G401 (cell line): ENCODE results near the gene SLC22A31. TPM values are rescaled to one million over a fixed set of nuclear protein-coding genes. Genes with fewer than 3 reads are reported as not detected.
"Not testable (repeated sequence)": the region's sequence is repeated elsewhere in the genome, so short reads cannot be mapped to it uniquely, and the experiment has no call there.

ENCODE experiments used
- DNase-seq: peaks from one replicate; pipeline ENCODE4 v3.0.0-alpha.2; 2015; ENCODE audit warnings: low spot score
- in situ Hi-C: cut with HindIII; loops from 2 replicates; pipeline ENCODE4 v1.10.0; 2016; ENCODE audit warnings: low sequenced_read_pairs, mixed read lengths
- total RNA-seq: library from RNA; depleted of rRNA; stranded (reverse); fragments of >200 nt; shearing (Covaris generic); gene quantifications from 2 replicates; pipeline ENCODE4 v1.2.3, GENCODE V29; 2014

Gene SLC22A31
- total RNA-seq, 1 experiment from 2014 or later, result 1.5 TPM

DNA sequence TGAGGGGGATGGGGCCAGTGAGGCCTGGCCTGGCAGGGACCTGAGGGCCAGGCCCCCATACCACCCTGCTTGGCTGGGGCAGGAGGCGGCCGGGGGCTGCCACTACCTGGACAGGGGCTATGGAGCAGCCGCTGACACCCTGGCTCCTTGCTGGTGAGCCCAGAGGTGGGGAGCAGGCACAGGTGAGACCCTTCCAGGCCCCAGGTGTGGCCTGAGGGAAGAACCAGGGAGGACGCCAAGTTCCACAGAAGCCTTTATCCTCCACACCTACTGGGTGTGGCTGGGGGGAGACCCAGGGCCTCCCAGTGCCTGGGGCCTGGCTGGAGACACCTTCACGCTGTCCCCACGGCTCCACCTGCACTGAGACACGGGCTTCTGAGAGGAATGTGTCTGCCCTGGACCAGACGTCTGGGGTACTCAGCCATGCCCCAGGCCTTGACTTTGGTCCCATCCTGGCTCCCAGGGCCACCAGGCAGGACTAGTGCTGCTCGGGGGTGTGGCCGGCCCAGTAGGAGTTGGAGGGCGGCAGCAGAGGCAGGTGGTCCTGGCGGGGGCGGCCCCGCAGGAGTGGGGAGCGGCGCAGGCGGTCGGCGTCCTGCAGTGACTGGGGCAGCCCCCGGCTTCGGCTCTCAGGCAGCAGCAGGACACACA lies 4.7 kb downstream of the SLC22A31 start:
- no peak for DNase-seq
- in situ Hi-C loops, result no loop called here

- in situ Hi-C loops, result no loop called here
- no peak for DNase-seq
Measured at GRCh38 chr16:89194340-89195311, 5.7 kb downstream of the SLC22A31 start.

DNA sequence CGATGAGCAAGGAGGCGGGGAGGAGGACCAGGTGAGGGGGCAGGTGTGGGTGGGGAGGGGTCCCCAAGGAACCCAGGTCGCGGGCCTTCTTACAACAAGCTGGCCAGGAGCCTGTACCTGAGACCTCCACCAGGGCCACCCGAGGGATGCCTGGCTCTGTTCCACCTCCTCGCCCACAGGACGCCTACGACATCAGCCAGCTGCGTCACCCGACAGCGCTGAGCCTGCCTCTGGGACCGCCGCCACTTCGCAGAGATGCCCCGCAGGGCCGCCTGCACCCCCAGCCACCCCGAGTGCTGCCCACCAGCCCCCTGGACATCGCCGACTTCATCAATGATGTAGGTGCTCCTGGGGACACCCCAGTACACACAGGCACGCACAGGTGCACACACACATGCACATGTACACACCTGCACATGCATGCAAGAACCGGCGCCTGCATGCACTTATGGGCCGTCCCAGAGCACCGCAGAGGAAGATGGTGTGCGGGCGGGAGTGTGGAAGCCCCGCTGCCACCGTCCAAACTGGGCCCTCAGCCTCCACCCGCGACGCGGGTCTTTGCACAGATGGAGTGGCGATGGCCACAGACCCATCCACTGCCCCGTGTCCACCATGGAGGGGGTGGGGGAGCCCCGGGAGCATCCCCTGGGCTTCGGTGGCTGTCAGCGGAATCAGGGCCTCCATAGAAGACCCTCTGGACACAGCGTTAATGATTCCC lies 6.6 kb downstream of the SLC22A31 start:
- no peak for DNase-seq
- in situ Hi-C loops, result no loop called here

DNA sequence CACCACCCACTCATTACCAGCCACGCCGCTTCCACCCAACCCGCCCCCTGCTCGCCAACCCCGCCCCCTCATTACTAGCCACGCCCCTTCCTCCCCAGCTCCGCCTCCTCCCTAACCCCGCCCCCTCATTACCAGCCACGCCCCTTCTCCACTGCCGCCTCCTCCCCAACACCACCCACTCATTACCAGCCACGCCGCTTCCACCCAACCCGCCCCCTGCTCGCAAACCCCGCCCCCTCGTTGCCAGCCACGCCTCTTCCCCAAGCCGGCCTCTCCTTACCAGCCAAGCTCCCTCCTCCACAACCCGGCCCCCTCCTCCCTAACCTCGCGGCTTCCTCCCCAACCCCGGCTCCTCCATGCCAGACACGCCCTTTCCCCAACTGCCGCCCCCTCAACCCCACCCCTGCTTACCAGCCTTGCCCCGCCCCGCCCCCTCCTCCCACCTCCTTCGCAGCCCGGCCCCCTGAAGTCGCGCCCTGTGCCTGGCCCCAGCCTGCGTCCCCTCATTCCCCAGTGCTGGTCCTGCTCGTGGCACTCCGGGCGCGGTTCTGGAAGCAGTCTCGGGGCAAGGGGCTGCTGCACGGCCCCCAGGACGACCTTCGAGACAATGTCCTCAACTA lies 7.3 kb downstream of the SLC22A31 start:
- peak; percentile 50 for DNase-seq

DNA sequence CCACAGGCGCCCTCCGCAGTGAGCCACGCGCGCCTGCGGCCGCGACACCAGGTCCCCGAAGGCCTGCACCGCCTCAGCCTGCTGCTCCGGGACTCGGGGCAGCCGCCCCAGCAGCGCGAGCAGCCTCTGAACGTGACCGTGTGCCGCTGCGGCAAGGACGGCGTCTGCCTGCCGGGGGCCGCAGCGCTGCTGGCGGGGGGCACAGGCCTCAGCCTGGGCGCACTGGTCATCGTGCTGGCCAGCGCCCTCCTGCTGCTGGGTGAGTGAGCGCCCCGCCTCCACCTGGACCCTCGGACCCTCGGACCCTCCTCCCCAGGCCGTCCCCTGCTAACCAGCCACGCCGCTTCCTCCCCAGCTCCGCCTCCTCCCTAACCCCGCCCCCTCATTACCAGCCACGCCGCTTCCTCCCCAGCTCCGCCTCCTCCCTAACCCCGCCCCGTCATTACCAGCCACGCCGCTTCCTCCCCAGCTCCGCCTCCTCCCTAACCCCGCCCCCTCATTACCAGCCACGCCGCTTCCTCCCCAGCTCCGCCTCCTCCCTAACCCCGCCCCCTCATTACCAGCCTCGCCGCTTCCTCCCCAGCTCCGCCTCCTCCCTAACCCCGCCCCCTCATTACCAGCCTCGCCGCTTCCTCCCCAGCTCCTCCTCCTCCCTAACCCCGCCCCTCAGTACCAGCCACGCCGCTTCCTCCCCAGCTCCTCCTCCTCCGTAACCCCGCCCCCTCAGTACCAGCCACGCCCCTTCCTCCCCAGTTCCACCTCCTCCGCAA lies 8.0 kb downstream of the SLC22A31 start:
- DNase-seq, result peak; percentile 67
- in situ Hi-C loops, result not testable (repeated sequence)

More for the DNA sequence above, 7.3 kb downstream of the SLC22A31 start:
- in situ Hi-C loops, result no loop called here

DNA sequence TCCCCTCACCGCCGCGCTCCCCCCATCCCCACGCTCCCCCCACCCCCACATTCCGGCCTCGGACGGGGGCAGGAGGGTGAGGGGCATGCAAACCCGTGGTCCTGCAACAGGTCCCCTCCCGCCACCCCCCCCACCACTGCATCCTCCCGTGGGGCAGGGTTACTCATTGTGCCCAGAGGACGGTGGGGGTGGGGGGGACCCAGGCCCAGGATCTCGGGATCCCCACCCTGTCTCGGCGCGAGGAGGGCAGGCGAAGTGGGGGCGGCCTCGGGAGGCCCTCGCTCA lies 8.5 kb downstream of the SLC22A31 start:
- in situ Hi-C loops, result no loop called here
- no peak for DNase-seq

DNA sequence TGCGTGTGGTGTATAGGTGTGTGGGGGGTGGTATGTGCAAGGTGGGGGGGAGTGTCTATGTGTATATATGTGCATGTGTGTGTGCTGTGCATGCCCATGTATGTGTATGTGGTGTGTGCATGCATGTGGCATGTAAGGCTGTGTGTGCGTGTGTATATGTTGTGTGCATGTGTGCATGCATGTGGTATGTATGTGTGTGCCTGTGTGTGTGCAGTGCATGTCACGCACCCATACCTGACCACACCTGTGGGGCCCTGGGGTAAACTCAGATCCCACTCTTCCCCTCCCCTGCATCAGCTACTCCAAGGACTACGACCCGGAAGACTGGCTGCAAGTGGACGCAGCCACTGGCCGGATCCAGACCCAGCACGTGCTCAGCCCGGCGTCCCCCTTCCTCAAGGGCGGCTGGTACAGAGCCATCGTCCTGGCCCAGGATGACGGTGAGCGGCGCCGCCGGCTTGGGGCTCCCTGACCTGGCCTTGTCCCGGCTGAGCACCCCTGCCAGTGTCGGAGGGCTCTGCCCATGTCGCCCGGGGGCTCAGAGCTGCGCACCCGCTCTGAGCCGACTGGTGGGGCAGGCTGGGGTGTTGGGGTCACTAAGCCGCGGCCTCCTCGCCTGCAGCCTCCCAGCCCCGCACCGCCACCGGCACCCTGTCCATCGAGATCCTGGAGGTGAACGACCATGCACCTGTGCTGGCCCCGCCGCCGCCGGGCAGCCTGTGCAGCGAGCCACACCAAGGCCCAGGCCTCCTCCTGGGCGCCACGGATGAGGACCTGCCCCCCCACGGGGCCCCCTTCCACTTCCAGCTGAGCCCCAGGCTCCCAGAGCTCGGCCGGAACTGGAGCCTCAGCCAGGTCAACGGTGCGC lies 9.1 kb downstream of the SLC22A31 start:
- no peak for DNase-seq
- in situ Hi-C loops, result no loop called here

DNA sequence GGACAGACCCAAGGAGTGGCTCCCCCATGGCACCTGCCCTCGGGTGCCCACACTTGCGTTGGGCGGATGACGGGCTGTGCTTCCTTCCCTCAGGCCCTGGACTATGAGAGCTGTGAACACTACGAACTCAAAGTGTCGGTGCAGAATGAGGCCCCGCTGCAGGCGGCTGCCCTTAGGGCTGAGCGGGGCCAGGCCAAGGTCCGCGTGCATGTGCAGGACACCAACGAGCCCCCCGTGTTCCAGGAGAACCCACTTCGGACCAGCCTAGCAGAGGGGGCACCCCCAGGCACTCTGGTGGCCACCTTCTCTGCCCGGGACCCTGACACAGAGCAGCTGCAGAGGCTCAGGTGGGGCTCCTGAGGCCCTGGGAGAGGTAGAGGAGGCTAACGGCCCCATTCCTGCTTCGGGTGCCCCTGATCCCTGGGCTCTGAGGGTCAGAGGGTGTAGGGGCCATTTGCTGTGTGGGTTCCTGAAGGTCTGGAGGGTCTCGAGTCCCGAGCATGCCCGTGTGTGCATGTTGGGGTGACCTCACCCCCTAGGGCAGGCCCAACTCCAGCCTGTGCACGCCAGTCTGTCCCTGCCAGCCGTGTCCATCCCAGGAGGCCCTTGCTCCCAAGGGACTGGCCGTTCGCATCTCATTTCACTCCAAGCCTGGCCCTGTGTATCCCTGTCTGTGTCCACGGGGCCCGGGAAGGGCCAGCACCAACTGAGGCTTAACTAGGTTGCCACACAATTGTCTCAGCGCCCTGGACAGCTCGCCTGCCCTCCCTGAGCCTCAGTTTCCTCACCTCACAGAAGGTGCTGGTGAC lies 10.0 kb downstream of the SLC22A31 start:
- in situ Hi-C loops, result no loop called here
- DNase-seq, result no peak

DNA sequence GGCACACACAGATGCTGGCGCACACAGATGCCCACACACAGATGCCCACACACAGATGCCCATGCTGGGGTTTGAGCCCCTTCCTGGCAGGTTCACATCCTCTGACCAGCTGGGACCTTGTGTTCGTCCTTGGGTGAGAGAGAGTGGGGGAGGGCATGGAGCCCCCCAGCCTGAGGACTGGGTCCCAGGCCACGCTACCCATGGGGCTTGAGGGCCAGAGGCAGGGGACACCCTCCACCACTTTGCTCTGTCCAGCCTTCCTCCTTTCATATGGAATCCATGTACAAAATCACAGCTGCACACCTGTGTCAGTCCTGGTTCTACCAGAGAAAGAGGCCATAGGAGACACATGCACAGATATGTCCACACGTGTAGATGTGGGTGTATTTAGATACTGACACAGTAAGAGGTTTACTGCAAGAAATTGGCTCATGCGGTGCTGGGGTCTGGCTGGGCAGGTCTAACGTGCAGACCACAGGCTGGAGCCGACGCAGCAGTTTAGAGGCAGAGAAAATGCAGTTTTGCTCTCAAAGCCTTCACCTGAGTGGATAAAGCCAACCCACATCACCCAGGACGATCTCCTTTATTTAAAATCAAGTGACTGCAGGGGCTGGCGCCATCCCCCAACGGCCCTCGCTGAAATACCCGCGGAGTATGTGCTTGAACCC lies 10.8 kb downstream of the SLC22A31 start:
- in situ Hi-C loops, result no loop called here
- no peak for DNase-seq

GRCh38 chr16:89188471-89189357 lies 11.6 kb downstream of the SLC22A31 start:
- DNase-seq, in situ Hi-C loops: not testable (repeated sequence)

GRCh38 chr16:89187770-89188392 lies 12.5 kb downstream of the SLC22A31 start:
- in situ Hi-C loops, result no loop called here
- DNase-seq, result no peak

DNA sequence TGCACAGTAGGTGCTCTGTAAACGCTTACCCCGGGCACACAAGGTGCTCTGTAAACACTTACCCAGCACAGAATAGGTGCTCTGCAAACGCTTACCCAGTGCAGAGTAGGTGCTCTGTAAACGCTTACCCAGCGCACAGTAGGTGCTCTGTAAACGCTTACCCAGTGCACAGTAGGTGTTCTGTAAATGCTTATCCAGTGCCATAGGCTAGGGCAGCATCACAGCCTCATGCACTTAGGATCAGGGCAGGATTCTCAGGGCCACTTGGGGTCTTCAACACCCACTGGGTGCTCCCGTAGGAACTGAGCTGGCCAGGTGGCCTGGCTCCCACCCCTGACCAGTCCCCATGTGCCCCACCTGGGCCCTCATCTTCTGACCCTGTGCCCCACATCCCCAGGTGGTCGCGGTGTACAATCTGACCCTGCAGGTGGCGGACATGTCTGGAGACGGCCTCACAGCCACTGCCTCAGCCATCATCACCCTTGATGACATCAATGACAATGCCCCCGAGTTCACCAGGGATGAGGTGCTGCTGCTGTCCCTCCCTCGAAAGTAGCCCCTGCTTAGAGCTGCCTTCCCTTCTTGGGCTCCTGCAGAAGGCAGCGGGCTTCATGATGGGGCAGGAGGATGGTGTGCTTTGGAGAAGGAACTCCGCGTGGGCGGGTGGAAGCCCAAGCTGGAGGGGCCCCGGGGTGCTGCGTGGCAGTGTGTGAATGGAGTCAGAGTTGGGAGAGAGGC lies 13.1 kb downstream of the SLC22A31 start:
- in situ Hi-C loops, result no loop called here
- no peak for DNase-seq

GRCh38 chr16:89186593-89187031 lies 13.7 kb downstream of the SLC22A31 start:
- in situ Hi-C loops, DNase-seq: not testable (repeated sequence)

- DNase-seq, in situ Hi-C loops: not testable (repeated sequence)
Measured at GRCh38 chr16:89185887-89186592, 14.3 kb downstream of the SLC22A31 start.
